CD4-positive, alpha-beta T cell treated with Interleukin-4 for 1 hour (primary cell): ENCODE results near the gene SPPL2C.

Source experiments
- DNase-seq, 2 donors: peaks; one replicate each; pipeline ENCODE4 v3.0.0-alpha.2; 2020 to 2022

SPPL2C gene

GRCh38 chr17:45888392-45888791, 43.7 kb downstream of the SPPL2C start:
- DNase-seq: no peak

GRCh38 chr17:45889579-45889978, 44.9 kb downstream of the SPPL2C start:
- DNase-seq: no peak

GRCh38 chr17:45893725-45894021, 49.0 kb downstream of the SPPL2C start:
- peak in 1 of 2 donors; percentile 6 for DNase-seq

- peak; percentile 86 to 87 for DNase-seq
These were observed 49.5 kb downstream of the SPPL2C start, which contains the start of gene MAPT for GRCh38 chr17:45894022-45894784. Gene MAPT (plus strand): TSS chr17:45894554. CDS start chr17:45962338, 67,784 bp downstream.

- peak; percentile 14 to 34 for DNase-seq
These were observed 50.8 kb downstream of the SPPL2C start for GRCh38 chr17:45895304-45895968.

GRCh38 chr17:45895969-45896785, 51.5 kb downstream of the SPPL2C start:
- no peak for DNase-seq
